ENCODE results near the gene INPP4A.

Gene INPP4A

DNA sequence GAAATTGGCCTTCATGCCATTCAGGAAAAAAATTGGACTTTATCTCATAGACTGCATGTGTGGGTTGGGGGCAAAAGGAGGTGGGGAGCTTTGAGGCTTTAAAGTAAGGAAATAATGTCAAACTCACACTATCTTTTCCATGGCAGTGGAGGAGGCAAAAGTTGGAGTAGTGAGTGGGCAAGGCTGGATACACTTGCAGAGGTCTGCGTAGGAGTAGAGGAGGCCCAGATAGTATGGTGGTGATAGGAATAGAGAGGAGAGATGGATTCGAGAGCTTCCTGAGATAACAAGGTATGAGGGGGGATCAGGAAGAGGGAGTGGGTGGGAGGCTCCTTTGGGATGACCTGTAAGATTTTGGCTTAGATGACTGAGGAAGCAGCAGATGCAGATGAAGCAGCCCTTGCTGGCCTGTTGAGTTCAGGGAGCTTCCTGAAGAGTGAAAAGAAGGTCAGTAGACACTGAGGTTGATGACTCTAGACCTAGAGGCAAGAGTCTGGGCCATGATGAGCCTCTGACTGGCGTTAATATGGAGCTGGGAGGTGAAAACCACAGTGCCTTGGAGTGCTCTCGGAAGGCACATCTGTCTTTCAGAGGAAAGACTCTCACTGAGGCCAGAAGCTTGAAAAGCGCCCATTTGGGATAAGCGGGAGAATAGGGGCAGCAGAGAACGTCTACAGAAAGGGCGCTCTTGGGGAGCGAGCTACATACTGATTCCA, 169.5 kb downstream of the INPP4A start:
- no peak overlapping the region for H3K4me3 ChIP-seq (ENCODE audit: low read length)
- no peak for TF ChIP-seq ZNF274 (IDR thresholded peaks at IDR 0.05; ENCODE audit: low read depth, low read length)

- no peak for TF ChIP-seq ZNF274 (IDR thresholded peaks at IDR 0.05; ENCODE audit: low read depth, low read length)
- H3K4me3 ChIP-seq (ENCODE audit: low read length): no peak overlapping the region
Observed at GRCh38 chr2:98615481-98615880, 170.8 kb downstream of the INPP4A start.

- H3K4me3 ChIP-seq (ENCODE audit: low read length): no peak overlapping the region
- no peak for TF ChIP-seq ZNF274 (IDR thresholded peaks at IDR 0.05; ENCODE audit: low read depth, low read length)
Observed at GRCh38 chr2:98617149-98617548, 172.5 kb downstream of the INPP4A start.

DNA sequence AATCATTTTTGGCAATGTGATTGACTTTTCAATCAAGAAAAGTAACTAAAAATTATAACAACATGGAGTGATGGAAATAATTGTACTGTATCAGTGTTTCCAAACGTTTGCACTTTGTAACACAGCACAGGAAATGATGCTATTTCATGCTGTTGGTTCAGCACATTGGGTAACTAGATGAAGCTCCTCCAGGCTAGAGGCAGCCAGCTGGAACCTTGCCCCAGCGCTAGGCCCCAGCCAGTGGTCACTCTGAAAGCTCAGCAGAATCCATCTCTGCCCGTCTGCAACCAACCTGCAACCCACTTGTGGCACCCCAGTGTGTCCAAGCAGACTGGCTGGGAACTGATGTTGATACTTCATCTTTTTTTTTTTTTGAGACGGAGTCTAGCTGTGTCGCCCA, 179.0 kb downstream of the INPP4A start:
- H3K4me3 ChIP-seq (ENCODE audit: low read length): no peak overlapping the region
- TF ChIP-seq ZNF274 (IDR thresholded peaks at IDR 0.05; ENCODE audit: low read depth, low read length): no peak

DNA sequence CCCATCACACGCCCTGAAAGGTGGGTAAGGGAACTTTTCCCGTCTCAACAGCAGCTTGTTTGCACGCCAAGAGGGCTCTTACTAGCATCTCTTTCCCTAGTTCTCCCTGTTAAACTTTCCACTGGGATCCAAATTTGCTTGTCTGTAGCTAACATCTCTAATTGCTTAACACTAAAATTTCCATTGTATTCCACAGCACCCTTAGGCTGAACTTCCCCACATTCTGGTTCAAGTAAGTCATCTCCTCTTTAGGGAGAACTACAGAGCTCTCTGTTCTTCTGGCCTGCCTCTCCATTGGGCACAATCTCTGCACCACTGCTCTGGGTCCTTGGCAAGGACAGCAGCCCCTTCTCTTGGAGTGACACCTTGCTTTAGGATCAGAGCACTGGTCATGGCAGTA, 187.7 kb downstream of the INPP4A start:
- no peak for TF ChIP-seq ZNF274 (IDR thresholded peaks at IDR 0.05; ENCODE audit: low read depth, low read length)
- H3K4me3 ChIP-seq (ENCODE audit: low read length): no peak overlapping the region

DNA sequence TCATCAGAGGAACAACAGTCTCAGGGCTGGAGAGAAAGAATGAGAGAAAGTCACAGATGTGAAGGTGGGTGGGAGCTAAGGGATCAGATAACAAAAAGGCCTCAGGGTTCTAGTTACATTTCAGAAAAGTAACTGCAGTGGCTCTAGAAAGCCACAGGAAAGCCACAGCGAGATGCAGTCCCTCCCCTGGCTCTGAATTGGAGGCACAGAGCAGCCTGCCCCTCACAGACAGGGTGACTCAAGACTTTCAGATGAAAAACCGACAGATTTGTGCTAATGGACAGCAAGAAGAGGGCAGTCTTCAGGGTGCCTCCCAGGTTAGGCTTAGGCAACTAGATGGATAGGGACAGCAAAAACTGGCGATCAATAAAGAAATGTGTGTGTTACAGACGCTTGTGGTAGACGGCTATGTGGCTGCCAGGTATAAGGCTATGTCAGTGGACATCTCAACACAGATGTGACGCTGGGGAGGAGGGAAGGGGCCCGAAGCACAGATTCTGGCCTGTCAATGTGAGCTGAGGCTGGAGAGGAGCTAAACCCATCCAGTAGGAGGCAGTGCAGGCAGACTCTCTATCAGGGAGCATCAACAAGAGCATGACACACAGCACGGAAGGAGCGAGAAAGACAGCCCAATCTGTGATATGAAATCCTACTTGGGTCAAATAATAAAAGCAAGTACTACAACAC, 189.9 kb downstream of the INPP4A start:
- H3K4me3 ChIP-seq (ENCODE audit: low read length): no peak overlapping the region
- TF ChIP-seq ZNF274 (IDR thresholded peaks at IDR 0.05; ENCODE audit: low read depth, low read length): no peak

GRCh38 chr2:98637401-98638147, 192.9 kb downstream of the INPP4A start:
- peak overlapping the region; percentile 40; the same call in 1 of the 2 replicates for H3K4me3 ChIP-seq (ENCODE audit: low read length)
- TF ChIP-seq ZNF274 (IDR thresholded peaks at IDR 0.05; ENCODE audit: low read depth, low read length): no peak

- H3K4me3 ChIP-seq (ENCODE audit: low read length): no peak overlapping the region
- no peak for TF ChIP-seq ZNF274 (IDR thresholded peaks at IDR 0.05; ENCODE audit: low read depth, low read length)
Observed at GRCh38 chr2:98643496-98644100, 198.9 kb downstream of the INPP4A start.

Measured in GM08714 (cell line).